Epithelial cell of esophagus (primary cell): Measurements from ENCODE around the gene SZT2.

Experiments
- DNase-seq: peaks from one replicate; pipeline ENCODE4 v3.0.0; 2010; ENCODE audit warnings: low read depth
- H3K4me3 ChIP-seq: 2 replicates; pipeline ENCODE4 v1.5.1; 2011; ENCODE audit warnings: mild to moderate bottlenecking, low read length, control low read depth
- TF ChIP-seq, protein P1 (sequence below): IDR thresholded peaks from 2 replicates; pipeline ENCODE4 v1.5.1; 2011; ENCODE audit warnings: low read depth, mild to moderate bottlenecking, low read length, control low read depth, inconsistent platforms; ENCODE audit not compliant: insufficient read depth; ENCODE audit errors: missing control alignments

SZT2 gene

GRCh38 chr1:43415901-43416300 is 26.2 kb downstream of the SZT2 start:
- no peak overlapping the region for H3K4me3 ChIP-seq
- DNase-seq = no peak
- TF ChIP-seq, protein P1, sequence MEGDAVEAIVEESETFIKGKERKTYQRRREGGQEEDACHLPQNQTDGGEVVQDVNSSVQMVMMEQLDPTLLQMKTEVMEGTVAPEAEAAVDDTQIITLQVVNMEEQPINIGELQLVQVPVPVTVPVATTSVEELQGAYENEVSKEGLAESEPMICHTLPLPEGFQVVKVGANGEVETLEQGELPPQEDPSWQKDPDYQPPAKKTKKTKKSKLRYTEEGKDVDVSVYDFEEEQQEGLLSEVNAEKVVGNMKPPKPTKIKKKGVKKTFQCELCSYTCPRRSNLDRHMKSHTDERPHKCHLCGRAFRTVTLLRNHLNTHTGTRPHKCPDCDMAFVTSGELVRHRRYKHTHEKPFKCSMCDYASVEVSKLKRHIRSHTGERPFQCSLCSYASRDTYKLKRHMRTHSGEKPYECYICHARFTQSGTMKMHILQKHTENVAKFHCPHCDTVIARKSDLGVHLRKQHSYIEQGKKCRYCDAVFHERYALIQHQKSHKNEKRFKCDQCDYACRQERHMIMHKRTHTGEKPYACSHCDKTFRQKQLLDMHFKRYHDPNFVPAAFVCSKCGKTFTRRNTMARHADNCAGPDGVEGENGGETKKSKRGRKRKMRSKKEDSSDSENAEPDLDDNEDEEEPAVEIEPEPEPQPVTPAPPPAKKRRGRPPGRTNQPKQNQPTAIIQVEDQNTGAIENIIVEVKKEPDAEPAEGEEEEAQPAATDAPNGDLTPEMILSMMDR = no peak

- no peak for DNase-seq
- H3K4me3 ChIP-seq = no peak overlapping the region
- TF ChIP-seq, protein P1 = no peak
These were observed 29.2 kb downstream of the SZT2 start for GRCh38 chr1:43418858-43419257.

- no peak for DNase-seq
- TF ChIP-seq, protein P1 = no peak
- H3K4me3 ChIP-seq = no peak overlapping the region
These were observed 30.1 kb downstream of the SZT2 start for GRCh38 chr1:43419627-43420425.

DNA sequence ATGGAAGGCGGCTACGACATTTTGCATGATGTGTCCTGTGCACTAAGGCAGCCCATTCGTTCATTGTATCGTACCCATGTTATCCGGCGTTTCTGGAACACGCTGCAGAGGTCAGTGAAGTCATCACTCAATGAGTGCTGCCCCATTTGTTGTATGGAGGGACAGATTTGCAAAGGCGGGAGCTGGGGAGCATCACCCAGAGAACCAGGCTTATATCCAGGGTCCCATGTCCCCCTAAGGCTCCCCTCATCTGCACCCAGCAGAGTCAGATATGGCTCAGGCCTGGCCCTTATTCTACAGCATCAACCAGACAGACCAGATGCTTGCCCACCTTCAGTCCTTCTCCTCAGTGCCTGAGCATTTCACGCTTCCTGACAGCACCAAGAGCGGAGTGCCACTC is 31.2 kb downstream of the SZT2 start:
- TF ChIP-seq, protein P1 = no peak
- DNase-seq = no peak
- H3K4me3 ChIP-seq = no peak overlapping the region

- TF ChIP-seq, protein P1 = no peak
- DNase-seq = no peak
- H3K4me3 ChIP-seq = no peak overlapping the region
These were observed 31.7 kb downstream of the SZT2 start for GRCh38 chr1:43421396-43421795.

GRCh38 chr1:43421976-43422750 is 32.5 kb downstream of the SZT2 start:
- H3K4me3 ChIP-seq = no peak overlapping the region
- no peak for DNase-seq
- TF ChIP-seq, protein P1 = no peak
